ENCODE data around the gene MAPRE3. TPM values are rescaled to one million over a fixed set of nuclear protein-coding genes. Genes with fewer than 3 reads are reported as not detected.

Gene MAPRE3
- total and polyA plus RNA-seq, 2 donors (not counting 3 experiments of a cell fraction or from before 2014, with no cell fraction given) = 4.4 to 6.1 TPM

DNA sequence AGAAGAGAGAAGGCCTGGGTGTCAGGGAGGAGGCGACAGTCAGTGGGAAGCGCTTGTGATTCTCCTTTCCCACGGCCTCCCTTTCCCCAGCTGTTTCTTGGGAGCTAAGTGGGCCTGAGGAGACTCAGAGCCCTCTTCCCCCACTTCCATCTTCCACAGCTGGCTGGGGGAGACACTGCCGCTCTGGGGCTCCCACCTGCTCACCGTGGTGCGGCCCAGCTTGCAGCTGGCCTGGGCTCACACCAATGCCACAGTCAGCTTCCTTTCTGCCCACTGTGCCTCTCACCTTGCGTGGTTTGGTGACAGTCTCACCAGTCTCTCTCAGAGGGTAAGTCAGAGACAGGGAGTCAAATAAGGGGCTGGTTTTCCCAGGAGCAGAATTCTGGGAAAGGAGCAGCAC, 69.4 kb downstream of the MAPRE3 start:
- dilution Hi-C loops (cut with MboI; ENCODE audit: extremely low pct_ligation_motif_present, low sequenced_read_pairs) = no loop called here
- POLR2A ChIA-PET = no interaction called here
- CTCF ChIA-PET = interaction anchor here (1.1 kb wide), 1 partner anchor 78 kb away, joined by 3 read pairs; no protein-coding TSS in a partner anchor
- FAIRE-seq (no peak), DNase-seq (ENCODE audit: low read depth, low spot score) (no peak)
- Histone ChIP-seq H3K27ac (ENCODE audit: insufficient read depth, low read depth, low read length) (no peak overlapping the region), H3K79me2 (ENCODE audit: control insufficient read depth, insufficient read depth, low read length) (peaks cover 5% of the 10 kb centered on the region), H3K9me3 (replicated peaks; ENCODE audit: control insufficient read depth, insufficient read depth, low read length) (no peaks in the 10 kb centered on the region), H3K4me1 (ENCODE audit: control insufficient read depth, extremely low read depth, insufficient read depth, low read length) (no peaks in the 10 kb centered on the region), H3K27me3 (ENCODE audit: control insufficient read depth in 2 of 2, insufficient read depth in 2 of 2, low read length in 2 of 2) (no peaks in the 10 kb centered on the region), H3K9me1 (replicated peaks; ENCODE audit: control insufficient read depth, extremely low read depth, insufficient read depth, low read length) (no peaks in the 10 kb centered on the region), H3K36me3 (ENCODE audit: control insufficient read depth in 2 of 2, extremely low read depth in 1 of 2, insufficient read depth in 2 of 2, low read length in 2 of 2) (peaks cover 32 to 67% of the 10 kb centered on the region in 2 experiments), H3K9ac (replicated peaks; ENCODE audit: extremely low read depth, insufficient read depth, low read length) (no peak overlapping the region), H3K4me3 (replicated peaks in 1 of 3; ENCODE audit: insufficient read depth in 1 of 3, low read depth in 1 of 3, low read length in 3 of 3) (no peak overlapping the region), H3K4me2 (ENCODE audit: insufficient read depth, low read length) (no peak overlapping the region), H2AFZ (ENCODE audit: low read depth, low read length) (no peak overlapping the region), H4K20me1 (replicated peaks; ENCODE audit: control insufficient read depth, extremely low read depth, insufficient read depth, low read length) (no peaks in the 10 kb centered on the region)
- intact Hi-C loops (cut with micrococcal nuclease) = no loop called here
- no peak for TF ChIP-seq POLR2AphosphoS5 (IDR thresholded peaks at IDR 0.05; ENCODE audit: insufficient read depth, low read depth, low read length)
- TF ChIP-seq POLR2A (IDR thresholded peaks at IDR 0.05; ENCODE audit: low read depth, low read length) = no peak
- TF ChIP-seq, protein P1, sequence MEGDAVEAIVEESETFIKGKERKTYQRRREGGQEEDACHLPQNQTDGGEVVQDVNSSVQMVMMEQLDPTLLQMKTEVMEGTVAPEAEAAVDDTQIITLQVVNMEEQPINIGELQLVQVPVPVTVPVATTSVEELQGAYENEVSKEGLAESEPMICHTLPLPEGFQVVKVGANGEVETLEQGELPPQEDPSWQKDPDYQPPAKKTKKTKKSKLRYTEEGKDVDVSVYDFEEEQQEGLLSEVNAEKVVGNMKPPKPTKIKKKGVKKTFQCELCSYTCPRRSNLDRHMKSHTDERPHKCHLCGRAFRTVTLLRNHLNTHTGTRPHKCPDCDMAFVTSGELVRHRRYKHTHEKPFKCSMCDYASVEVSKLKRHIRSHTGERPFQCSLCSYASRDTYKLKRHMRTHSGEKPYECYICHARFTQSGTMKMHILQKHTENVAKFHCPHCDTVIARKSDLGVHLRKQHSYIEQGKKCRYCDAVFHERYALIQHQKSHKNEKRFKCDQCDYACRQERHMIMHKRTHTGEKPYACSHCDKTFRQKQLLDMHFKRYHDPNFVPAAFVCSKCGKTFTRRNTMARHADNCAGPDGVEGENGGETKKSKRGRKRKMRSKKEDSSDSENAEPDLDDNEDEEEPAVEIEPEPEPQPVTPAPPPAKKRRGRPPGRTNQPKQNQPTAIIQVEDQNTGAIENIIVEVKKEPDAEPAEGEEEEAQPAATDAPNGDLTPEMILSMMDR (IDR thresholded peaks at IDR 0.05; ENCODE audit: extremely low read depth in 1 of 2, insufficient read depth in 1 of 2, low read depth in 1 of 2, low read length in 2 of 2) = no peak
- TF ChIP-seq MYC (IDR thresholded peaks at IDR 0.05; ENCODE audit: low read depth, low read length) = no peak
- TF ChIP-seq FOS (IDR thresholded peaks at IDR 0.05; ENCODE audit: borderline replicate concordance, insufficient read depth, low read length) = no peak
- no peak for TF ChIP-seq EZH2 (IDR thresholded peaks at IDR 0.05; ENCODE audit: borderline replicate concordance, low read depth, low read length, severe bottlenecking)
- TF ChIP-seq, protein P2, sequence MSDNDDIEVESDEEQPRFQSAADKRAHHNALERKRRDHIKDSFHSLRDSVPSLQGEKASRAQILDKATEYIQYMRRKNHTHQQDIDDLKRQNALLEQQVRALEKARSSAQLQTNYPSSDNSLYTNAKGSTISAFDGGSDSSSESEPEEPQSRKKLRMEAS (IDR thresholded peaks at IDR 0.05; ENCODE audit: insufficient read depth, insufficient read length) = no peak
- TF ChIP-seq GATA2 (IDR thresholded peaks at IDR 0.05; ENCODE audit: insufficient read depth, insufficient read length, low read depth, low read length) = no peak
- no peak for TF ChIP-seq JUN (IDR thresholded peaks at IDR 0.05; ENCODE audit: borderline replicate concordance, insufficient read depth, insufficient read length, low read depth)
- BruUV-seq (replicated peaks) = no TSS peak

All from endothelial cell of umbilical vein (primary cell).